ENCODE results near the gene NSD1. TPM values are rescaled to one million over a fixed set of nuclear protein-coding genes. Genes with fewer than 3 reads are reported as not detected.

NSD1 gene
- total and polyA plus RNA-seq, 2 donors (not counting 1 experiment from before 2014, with no cell fraction given), result 19.3 to 52.8 TPM

- Histone ChIP-seq H3K27ac (ENCODE audit: insufficient read depth, low read length) (no peak overlapping the region), H3K9me3 (ENCODE audit: control insufficient read depth, insufficient read depth, low read depth, low read length) (no peaks in the 10 kb centered on the region), H3K79me2 (ENCODE audit: control insufficient read depth, insufficient read depth, low read length) (peaks cover 26% of the 10 kb centered on the region), H3K4me1 (ENCODE audit: control insufficient read depth, extremely low read depth, insufficient read depth, low read length) (peaks cover 3% of the 10 kb centered on the region), H2AFZ (ENCODE audit: low read length) (no peak overlapping the region), H4K20me1 (ENCODE audit: control insufficient read depth, extremely low read depth, insufficient read depth, low read length) (peaks cover 2% of the 10 kb centered on the region), H3K9ac (ENCODE audit: insufficient read depth, low read length) (no peak overlapping the region), H3K4me3 (replicated peaks in 1 of 4; ENCODE audit: control extremely low read depth in 1 of 4, insufficient read depth in 1 of 4, low read depth in 3 of 4, low read length in 4 of 4) (no peak overlapping the region), H3K4me2 (ENCODE audit: extremely low read depth, insufficient read depth, low read length) (no peak overlapping the region), H3K36me3 (ENCODE audit: control insufficient read depth, insufficient read depth, low read length) (no peaks in the 10 kb centered on the region), H3K27me3 (ENCODE audit: control insufficient read depth, insufficient read depth, low read length) (no peaks in the 10 kb centered on the region)
- no peak for DNase-seq (ENCODE audit: low read depth in 2 of 2)
- no peak for TF ChIP-seq EZH2 (IDR thresholded peaks at IDR 0.05; ENCODE audit: low read length, missing control alignments)
- no peak for TF ChIP-seq CTCF (conservative IDR thresholded peaks at IDR 0.05 in 1 of 2, IDR thresholded peaks at IDR 0.05 in 1 of 2; ENCODE audit: low read depth in 1 of 2, low read length in 2 of 2)
These were observed 55.2 kb downstream of the NSD1 start for GRCh38 chr5:177188775-177189174.

- no peak overlapping the region for H3K27ac ChIP-seq (ENCODE audit: insufficient read depth, low read length)
- H2AFZ ChIP-seq (ENCODE audit: low read length), result no peak overlapping the region
- no peak overlapping the region for H3K4me2 ChIP-seq (ENCODE audit: extremely low read depth, insufficient read depth, low read length)
- no peaks in the 10 kb centered on the region for H3K9me3 ChIP-seq (ENCODE audit: control insufficient read depth, insufficient read depth, low read depth, low read length)
- peaks cover 2% of the 10 kb centered on the region for H4K20me1 ChIP-seq (ENCODE audit: control insufficient read depth, extremely low read depth, insufficient read depth, low read length)
- no peaks in the 10 kb centered on the region for H3K36me3 ChIP-seq (ENCODE audit: control insufficient read depth, insufficient read depth, low read length)
- H3K4me1 ChIP-seq (ENCODE audit: control insufficient read depth, extremely low read depth, insufficient read depth, low read length), result peaks cover 3% of the 10 kb centered on the region
- peaks cover 25% of the 10 kb centered on the region for H3K79me2 ChIP-seq (ENCODE audit: control insufficient read depth, insufficient read depth, low read length)
- no peak for TF ChIP-seq EZH2 (IDR thresholded peaks at IDR 0.05; ENCODE audit: low read length, missing control alignments)
- TF ChIP-seq CTCF (conservative IDR thresholded peaks at IDR 0.05 in 1 of 2, IDR thresholded peaks at IDR 0.05 in 1 of 2; ENCODE audit: low read depth in 1 of 2, low read length in 2 of 2), result no peak
- peak; percentile 25 to 55 for DNase-seq (ENCODE audit: low read depth in 2 of 2)
- H3K9ac ChIP-seq (ENCODE audit: insufficient read depth, low read length), result no peak overlapping the region
- H3K27me3 ChIP-seq (ENCODE audit: control insufficient read depth, insufficient read depth, low read length), result no peaks in the 10 kb centered on the region
- no peak overlapping the region for H3K4me3 ChIP-seq (replicated peaks in 1 of 4; ENCODE audit: control extremely low read depth in 1 of 4, insufficient read depth in 1 of 4, low read depth in 3 of 4, low read length in 4 of 4)
These were observed 55.8 kb downstream of the NSD1 start for GRCh38 chr5:177189416-177189815.

- Histone ChIP-seq H3K9ac (ENCODE audit: insufficient read depth, low read length) (no peak overlapping the region), H4K20me1 (ENCODE audit: control insufficient read depth, extremely low read depth, insufficient read depth, low read length) (peaks cover under 1% of the 10 kb centered on the region), H3K4me3 (replicated peaks in 1 of 4; ENCODE audit: control extremely low read depth in 1 of 4, insufficient read depth in 1 of 4, low read depth in 3 of 4, low read length in 4 of 4) (no peak overlapping the region), H2AFZ (ENCODE audit: low read length) (no peak overlapping the region), H3K36me3 (ENCODE audit: control insufficient read depth, insufficient read depth, low read length) (no peaks in the 10 kb centered on the region), H3K4me1 (ENCODE audit: control insufficient read depth, extremely low read depth, insufficient read depth, low read length) (peaks cover 3% of the 10 kb centered on the region), H3K27me3 (ENCODE audit: control insufficient read depth, insufficient read depth, low read length) (no peaks in the 10 kb centered on the region), H3K9me3 (ENCODE audit: control insufficient read depth, insufficient read depth, low read depth, low read length) (no peaks in the 10 kb centered on the region), H3K27ac (ENCODE audit: insufficient read depth, low read length) (no peak overlapping the region), H3K79me2 (ENCODE audit: control insufficient read depth, insufficient read depth, low read length) (peaks cover 20% of the 10 kb centered on the region), H3K4me2 (ENCODE audit: extremely low read depth, insufficient read depth, low read length) (no peak overlapping the region)
- DNase-seq (ENCODE audit: low read depth in 2 of 2), result no peak
- TF ChIP-seq EZH2 (IDR thresholded peaks at IDR 0.05; ENCODE audit: low read length, missing control alignments) (no peak), CTCF (conservative IDR thresholded peaks at IDR 0.05 in 1 of 2, IDR thresholded peaks at IDR 0.05 in 1 of 2; ENCODE audit: low read depth in 1 of 2, low read length in 2 of 2) (no peak)
These were observed 56.4 kb downstream of the NSD1 start for GRCh38 chr5:177189965-177190364.

All from fibroblast of lung (primary cell).